Ishikawa (cell line): ENCODE measurements around the gene SERPINE2.

Experiments used
- CEBPB ChIP-seq: IDR thresholded peaks from 2 replicates; pipeline ENCODE4 v1.6.1; 2012
- TCF12 ChIP-seq: IDR thresholded peaks from 2 replicates; pipeline ENCODE4 v1.6.1; 2012; ENCODE audit warnings: low read depth
- TF ChIP-seq, protein P1 (sequence below): IDR thresholded peaks from 2 replicates; pipeline ENCODE4 v1.6.1; 2012

DNA sequence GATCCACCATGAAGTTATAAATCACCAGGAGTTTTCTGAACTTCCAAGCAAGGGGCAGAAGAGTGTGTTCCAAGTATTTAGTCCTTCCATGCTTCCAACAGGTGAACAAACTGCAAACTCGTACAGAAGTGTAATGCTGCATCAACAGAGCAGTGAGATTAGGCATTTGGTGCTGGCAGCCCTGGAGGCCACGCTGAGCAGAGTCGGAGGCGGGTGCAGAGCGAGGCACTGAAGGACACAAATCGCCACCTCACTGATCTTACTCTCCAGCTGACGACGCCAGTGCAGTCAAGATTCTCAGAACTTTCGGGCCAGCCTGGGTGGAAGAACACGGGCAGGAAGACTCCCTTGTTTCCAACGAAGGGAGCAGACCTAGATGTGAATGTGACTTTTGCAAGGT, 39.2 kb downstream of the SERPINE2 start:
- TF ChIP-seq CEBPB (no peak), TCF12 (no peak)
- TF ChIP-seq, protein P1, sequence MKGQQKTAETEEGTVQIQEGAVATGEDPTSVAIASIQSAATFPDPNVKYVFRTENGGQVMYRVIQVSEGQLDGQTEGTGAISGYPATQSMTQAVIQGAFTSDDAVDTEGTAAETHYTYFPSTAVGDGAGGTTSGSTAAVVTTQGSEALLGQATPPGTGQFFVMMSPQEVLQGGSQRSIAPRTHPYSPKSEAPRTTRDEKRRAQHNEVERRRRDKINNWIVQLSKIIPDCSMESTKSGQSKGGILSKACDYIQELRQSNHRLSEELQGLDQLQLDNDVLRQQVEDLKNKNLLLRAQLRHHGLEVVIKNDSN: no peak
